ENCODE data around the gene SERPINA6. TPM values are rescaled to one million over a fixed set of nuclear protein-coding genes. Genes with fewer than 3 reads are reported as not detected.
A peak's percentile ranks its signal among the peaks of the same experiment; 100 is the strongest.
"Not testable (repeated sequence)": the region's sequence is repeated elsewhere in the genome, so short reads cannot be mapped to it uniquely, and the experiment has no call there.

The SERPINA6 gene
- polyA plus RNA-seq, 4 donors = 2.1 to 10.4 (median 7.1) TPM

GRCh38 chr14:94354638-94355185 lies 31.6 kb upstream of the SERPINA6 start:
- no peak for DNase-seq (ENCODE audit: low read depth in 4 of 4, low spot score in 3 of 4)

- DNase-seq (ENCODE audit: low read depth in 4 of 4, low spot score in 3 of 4) = not testable (repeated sequence)
These were observed 31.1 kb upstream of the SERPINA6 start for GRCh38 chr14:94354190-94354589.

GRCh38 chr14:94349276-94349675 lies 26.1 kb upstream of the SERPINA6 start:
- DNase-seq (ENCODE audit: low read depth in 4 of 4, low spot score in 3 of 4) = no peak

- no peak for DNase-seq (ENCODE audit: low read depth in 4 of 4, low spot score in 3 of 4)
These were observed 25.7 kb upstream of the SERPINA6 start for GRCh38 chr14:94348836-94349235.

- no peak for DNase-seq (ENCODE audit: low read depth in 4 of 4, low spot score in 3 of 4)
These were observed 23.7 kb upstream of the SERPINA6 start for GRCh38 chr14:94346841-94347240.

GRCh38 chr14:94346065-94346786 lies 23.1 kb upstream of the SERPINA6 start:
- not testable (repeated sequence) for DNase-seq (ENCODE audit: low read depth in 4 of 4, low spot score in 3 of 4)

GRCh38 chr14:94345344-94346064 lies 22.4 kb upstream of the SERPINA6 start:
- DNase-seq (ENCODE audit: low read depth in 4 of 4, low spot score in 3 of 4) = no peak

- DNase-seq (ENCODE audit: low read depth in 4 of 4, low spot score in 3 of 4) = no peak
These were observed 21.3 kb upstream of the SERPINA6 start for GRCh38 chr14:94344389-94344788.

- DNase-seq (ENCODE audit: low read depth in 4 of 4, low spot score in 3 of 4) = no peak
These were observed 20.3 kb upstream of the SERPINA6 start for GRCh38 chr14:94343238-94344005.

GRCh38 chr14:94342334-94342934 lies 19.3 kb upstream of the SERPINA6 start:
- peak in 1 of 4 donors; percentile 35 for DNase-seq (ENCODE audit: low read depth in 4 of 4, low spot score in 3 of 4)

- no peak for DNase-seq (ENCODE audit: low read depth in 4 of 4, low spot score in 3 of 4)
These were observed 18.7 kb upstream of the SERPINA6 start for GRCh38 chr14:94341656-94342333.

GRCh38 chr14:94340533-94340932 lies 17.4 kb upstream of the SERPINA6 start:
- DNase-seq (ENCODE audit: low read depth in 4 of 4, low spot score in 3 of 4) = no peak

GRCh38 chr14:94338023-94338422 lies 14.9 kb upstream of the SERPINA6 start:
- DNase-seq (ENCODE audit: low read depth in 4 of 4, low spot score in 3 of 4) = no peak

- DNase-seq (ENCODE audit: low read depth in 4 of 4, low spot score in 3 of 4) = no peak
These were observed 14.1 kb upstream of the SERPINA6 start for GRCh38 chr14:94337274-94337673.

- DNase-seq (ENCODE audit: low read depth in 4 of 4, low spot score in 3 of 4) = no peak
These were observed 11.7 kb upstream of the SERPINA6 start for GRCh38 chr14:94334872-94335271.

- DNase-seq (ENCODE audit: low read depth in 4 of 4, low spot score in 3 of 4) = no peak
These were observed 9.5 kb upstream of the SERPINA6 start for GRCh38 chr14:94332587-94332986.

- DNase-seq (ENCODE audit: low read depth in 4 of 4, low spot score in 3 of 4) = no peak
These were observed 9.0 kb upstream of the SERPINA6 start for GRCh38 chr14:94332063-94332583.

GRCh38 chr14:94331462-94331861 lies 8.3 kb upstream of the SERPINA6 start:
- no peak for DNase-seq (ENCODE audit: low read depth in 4 of 4, low spot score in 3 of 4)

GRCh38 chr14:94330857-94331256 lies 7.7 kb upstream of the SERPINA6 start:
- DNase-seq (ENCODE audit: low read depth in 4 of 4, low spot score in 3 of 4) = no peak

GRCh38 chr14:94330432-94330831 lies 7.3 kb upstream of the SERPINA6 start:
- DNase-seq (ENCODE audit: low read depth in 4 of 4, low spot score in 3 of 4) = no peak

All from right renal pelvis (tissue), 4 donors.